T-helper 2 cell treated with Interferon-gamma antibody and Interleukin-4, amounts not matched to agents 5 μg/mL and 100 μg/mL, for 36 hours (primary cell): ENCODE results near the gene CYP11A1.

Experiments used
- DNase-seq: peaks from one replicate; pipeline ENCODE4 v3.0.0; 2021; ENCODE audit warnings: low spot score
- H3K27ac Mint-ChIP-seq: one replicate; pipeline ENCODE4 v1.8.0; 2021; ENCODE audit warnings: mild to moderate bottlenecking, mixed read lengths
- H3K27me3 Mint-ChIP-seq: one replicate; pipeline ENCODE4 v1.8.0; 2021; ENCODE audit warnings: low read depth, mixed read lengths
- H3K36me3 Mint-ChIP-seq: one replicate; pipeline ENCODE4 v1.8.0; 2021; ENCODE audit warnings: low read depth, mixed read lengths
- H3K4me1 Mint-ChIP-seq: one replicate; pipeline ENCODE4 v1.8.0; 2021; ENCODE audit warnings: low read depth, mixed read lengths
- H3K4me3 Mint-ChIP-seq: one replicate; pipeline ENCODE4 v1.8.0; 2022; ENCODE audit warnings: mild to moderate bottlenecking, moderate library complexity, mixed read lengths
- H3K9me3 Mint-ChIP-seq: one replicate; pipeline ENCODE4 v1.8.0; 2021; ENCODE audit warnings: mixed read lengths

The CYP11A1 gene

DNA sequence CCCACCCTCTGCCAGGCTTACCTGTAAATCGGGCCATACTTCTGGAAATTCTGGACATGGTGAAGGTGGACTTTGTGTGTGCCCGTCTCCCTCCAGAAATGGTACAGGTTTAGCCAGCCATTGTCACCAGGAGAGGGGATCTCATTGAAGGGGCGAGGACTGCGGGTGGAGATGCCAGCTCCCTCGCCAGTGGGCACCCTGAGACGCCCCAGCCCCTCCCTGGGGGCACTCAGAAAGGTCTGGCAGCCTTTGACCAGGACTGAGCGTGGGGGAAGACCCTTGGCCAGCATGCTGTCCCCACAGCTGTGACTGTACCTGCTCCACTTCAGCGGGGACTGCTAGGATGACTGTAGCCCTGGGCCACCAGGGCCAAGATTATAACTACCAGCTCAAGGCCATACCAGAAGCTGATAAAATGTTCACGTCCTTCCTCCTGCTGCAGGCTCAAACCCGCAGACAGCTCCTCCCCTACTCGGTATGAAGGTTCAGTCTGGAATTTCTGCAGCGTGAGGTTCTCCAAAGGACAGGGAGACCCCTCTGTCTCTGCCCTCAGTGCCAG lies at the start of gene CYP11A1:
Gene CYP11A1, minus strand, starts transcription at position 351 of the 559 bp plus-strand sequence. Its CDS starts 61 bp downstream, at position 290.
- no peak within 1 kb of the TSS for H3K27ac Mint-ChIP-seq
- no peak within 1 kb of the TSS for H3K4me3 Mint-ChIP-seq
- no peaks in the 10 kb centered on the region for H3K4me1 Mint-ChIP-seq
- H3K36me3 Mint-ChIP-seq, result no peaks in the 10 kb centered on the region
- peaks cover 64% of the 10 kb centered on the region for H3K27me3 Mint-ChIP-seq
- DNase-seq, result no peak
- no peaks in the 10 kb centered on the region for H3K9me3 Mint-ChIP-seq

- Mint-ChIP-seq H3K27ac (no peak overlapping the region), H3K36me3 (peaks cover 9% of the 10 kb centered on the region), H3K4me1 (peaks cover 25% of the 10 kb centered on the region), H3K27me3 (no peaks in the 10 kb centered on the region), H3K9me3 (no peaks in the 10 kb centered on the region), H3K4me3 (no peak overlapping the region)
- DNase-seq, result no peak
Measured at GRCh38 chr15:74417225-74417624, 49.8 kb upstream of the CYP11A1 start.

DNA sequence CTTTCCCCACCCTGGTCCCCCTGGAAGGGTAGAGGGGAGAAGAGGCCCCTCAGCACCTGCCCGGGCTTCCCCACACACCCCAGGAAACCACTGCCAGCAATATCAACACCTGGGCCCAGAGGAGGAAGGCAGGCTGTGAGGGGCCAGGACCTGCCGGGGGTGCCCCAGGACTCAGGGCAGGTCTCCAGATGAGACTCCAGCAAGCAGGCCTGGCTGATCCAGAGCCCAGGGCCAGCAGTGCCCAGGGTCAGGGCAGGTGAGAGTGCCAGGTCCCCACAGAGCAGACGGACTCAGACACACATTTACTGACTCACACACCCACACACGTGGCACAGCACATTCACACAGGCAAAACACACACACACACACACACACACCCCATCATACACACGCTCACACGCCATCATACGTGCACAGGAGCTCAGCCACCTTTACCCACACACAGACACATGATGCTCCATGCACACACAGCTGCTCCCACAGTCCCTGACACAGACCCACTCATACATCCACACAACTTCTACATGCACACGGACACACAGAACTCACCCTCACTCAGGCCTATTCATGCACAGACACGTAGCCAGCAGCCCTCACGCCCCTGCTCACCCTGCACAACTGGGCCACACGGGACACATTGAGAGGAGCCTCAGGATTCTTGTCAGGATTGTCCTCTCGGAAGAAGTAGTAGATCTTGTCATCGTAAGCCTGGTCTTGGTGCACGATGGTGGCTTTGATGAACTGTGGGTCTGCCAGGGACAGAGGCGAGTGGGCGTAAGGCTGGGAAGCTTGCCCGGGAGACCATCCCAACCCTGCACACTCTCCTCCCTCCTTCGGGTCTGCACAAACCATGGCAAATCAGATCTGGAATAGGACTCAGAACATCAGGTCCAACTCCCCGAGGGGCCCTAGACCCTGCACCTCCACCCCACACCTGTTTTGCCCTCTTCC lies 48.8 kb upstream of the CYP11A1 start:
- H3K9me3 Mint-ChIP-seq, result no peaks in the 10 kb centered on the region
- H3K36me3 Mint-ChIP-seq, result peaks cover 9% of the 10 kb centered on the region
- H3K4me3 Mint-ChIP-seq, result no peak overlapping the region
- peaks cover 25% of the 10 kb centered on the region for H3K4me1 Mint-ChIP-seq
- H3K27ac Mint-ChIP-seq, result peak overlapping the region; percentile 36
- H3K27me3 Mint-ChIP-seq, result no peaks in the 10 kb centered on the region
- DNase-seq, result no peak

DNA sequence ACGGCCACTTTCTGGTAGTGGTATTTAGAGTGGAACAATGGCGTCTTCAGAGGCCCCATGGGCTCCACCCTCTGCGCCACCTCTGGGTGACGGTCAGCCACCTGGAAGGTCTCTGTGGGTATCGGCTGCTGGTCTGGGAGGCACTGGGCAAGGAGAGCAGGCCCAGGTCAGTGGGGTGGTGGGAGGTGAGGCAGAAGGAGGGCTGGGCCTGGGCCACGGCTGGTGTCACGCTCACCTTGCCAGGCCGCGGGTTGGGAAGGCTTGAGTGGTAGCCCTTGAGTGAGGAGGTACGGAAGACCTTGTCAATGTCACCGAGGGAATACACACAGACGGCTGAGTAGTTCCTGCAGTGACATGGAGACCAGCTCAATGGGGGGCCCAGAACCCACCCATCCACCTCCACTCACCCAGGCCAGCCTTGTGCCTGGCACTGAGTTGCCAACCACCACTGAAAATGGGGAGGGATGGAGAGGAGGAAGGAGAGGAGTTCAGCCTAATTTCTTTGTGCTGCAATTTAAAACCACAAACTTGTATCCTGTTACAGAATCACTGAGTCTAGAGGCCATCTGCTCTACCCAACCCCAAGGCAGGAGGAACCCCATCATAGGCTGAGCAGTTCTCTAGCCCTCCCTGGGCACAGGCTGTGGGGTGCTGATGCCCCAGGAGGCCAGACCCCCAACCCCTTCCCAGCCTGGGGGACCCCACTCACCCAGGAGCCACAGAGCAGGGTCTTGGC lies 47.3 kb upstream of the CYP11A1 start:
- Mint-ChIP-seq H3K36me3 (peaks cover 11% of the 10 kb centered on the region), H3K4me3 (no peak overlapping the region), H3K9me3 (no peaks in the 10 kb centered on the region), H3K27ac (no peak overlapping the region), H3K27me3 (no peaks in the 10 kb centered on the region), H3K4me1 (peaks cover 16% of the 10 kb centered on the region)
- DNase-seq, result no peak

GRCh38 chr15:74414081-74414580 lies 46.7 kb upstream of the CYP11A1 start:
- peak overlapping the region; percentile 10 for H3K27ac Mint-ChIP-seq
- H3K4me1 Mint-ChIP-seq, result peaks cover 16% of the 10 kb centered on the region
- peaks cover 11% of the 10 kb centered on the region for H3K36me3 Mint-ChIP-seq
- no peaks in the 10 kb centered on the region for H3K9me3 Mint-ChIP-seq
- no peak for DNase-seq
- no peaks in the 10 kb centered on the region for H3K27me3 Mint-ChIP-seq
- no peak overlapping the region for H3K4me3 Mint-ChIP-seq

DNA sequence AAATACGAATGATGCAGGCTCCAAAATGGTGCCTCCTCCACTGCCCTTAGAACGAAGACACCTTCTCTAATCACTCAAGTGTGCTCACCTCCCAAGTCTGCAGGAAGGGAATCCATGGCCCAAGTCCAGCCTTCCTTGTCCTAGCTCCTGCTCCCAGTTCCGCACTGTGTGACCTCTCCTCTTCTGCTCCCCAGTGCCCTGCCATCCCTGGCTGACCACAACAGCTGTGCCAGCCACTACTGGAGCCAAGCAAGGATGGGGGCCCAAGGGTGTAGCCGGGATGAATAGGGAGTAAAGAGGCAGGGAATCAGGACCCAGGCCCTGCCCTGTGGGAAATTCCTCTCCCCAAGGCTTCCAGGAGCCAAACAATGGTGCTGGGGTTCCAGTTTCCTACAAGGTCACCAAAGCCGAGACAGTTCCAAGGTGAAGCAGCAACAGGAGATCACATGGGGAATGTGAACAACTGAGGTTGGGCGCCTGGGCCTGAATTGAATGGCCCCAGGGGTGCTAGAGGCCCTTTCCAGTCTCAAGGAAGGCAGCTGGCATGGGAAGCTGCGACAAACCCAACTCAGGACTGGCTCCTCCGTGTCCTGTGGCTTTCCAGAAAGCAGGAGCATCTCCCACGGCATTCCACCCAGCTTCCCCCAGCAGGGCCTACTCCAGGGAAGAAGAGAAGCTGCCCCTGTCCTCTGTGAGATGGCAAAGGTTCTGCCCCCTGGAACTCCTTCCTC lies 46.1 kb upstream of the CYP11A1 start:
- H3K27ac Mint-ChIP-seq, result peak overlapping the region; percentile 49
- peaks cover 11% of the 10 kb centered on the region for H3K36me3 Mint-ChIP-seq
- H3K9me3 Mint-ChIP-seq, result no peaks in the 10 kb centered on the region
- H3K4me1 Mint-ChIP-seq, result peaks cover 16% of the 10 kb centered on the region
- no peak for DNase-seq
- no peaks in the 10 kb centered on the region for H3K27me3 Mint-ChIP-seq
- no peak overlapping the region for H3K4me3 Mint-ChIP-seq

- peaks cover 16% of the 10 kb centered on the region for H3K4me1 Mint-ChIP-seq
- no peak overlapping the region for H3K4me3 Mint-ChIP-seq
- no peak for DNase-seq
- no peaks in the 10 kb centered on the region for H3K9me3 Mint-ChIP-seq
- H3K27ac Mint-ChIP-seq, result no peak overlapping the region
- no peaks in the 10 kb centered on the region for H3K27me3 Mint-ChIP-seq
- peaks cover 11% of the 10 kb centered on the region for H3K36me3 Mint-ChIP-seq
Measured at GRCh38 chr15:74412159-74412558, 44.7 kb upstream of the CYP11A1 start.

DNA sequence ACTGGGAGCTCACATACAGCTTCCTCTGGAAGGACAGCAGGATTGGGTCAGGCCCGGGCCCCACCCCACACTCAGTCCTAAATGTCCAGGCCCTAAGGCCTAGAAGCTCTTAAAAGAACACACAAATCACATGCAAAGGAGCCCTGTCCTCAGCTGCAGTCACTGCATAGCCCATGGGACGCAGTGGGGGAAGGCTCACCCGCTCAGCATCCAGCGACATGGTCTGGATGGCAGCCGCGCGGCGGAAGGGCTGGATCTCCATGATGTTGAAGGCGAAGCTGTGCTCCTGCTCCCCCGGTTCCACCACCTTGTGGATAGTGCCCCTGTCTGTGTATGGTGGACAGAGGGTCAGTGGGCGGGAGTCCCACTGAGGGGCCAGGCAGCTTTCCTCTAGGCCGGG lies 44.2 kb upstream of the CYP11A1 start:
- Mint-ChIP-seq H3K4me1 (peaks cover 16% of the 10 kb centered on the region), H3K9me3 (no peaks in the 10 kb centered on the region), H3K27ac (no peak overlapping the region), H3K27me3 (no peaks in the 10 kb centered on the region), H3K4me3 (no peak overlapping the region), H3K36me3 (peaks cover 11% of the 10 kb centered on the region)
- no peak for DNase-seq

- DNase-seq, result no peak
- Mint-ChIP-seq H3K4me1 (peaks cover 14% of the 10 kb centered on the region), H3K36me3 (peaks cover 9% of the 10 kb centered on the region), H3K9me3 (no peaks in the 10 kb centered on the region), H3K4me3 (no peak overlapping the region), H3K27ac (no peak overlapping the region), H3K27me3 (no peaks in the 10 kb centered on the region)
Measured at GRCh38 chr15:74410502-74410901, 43.1 kb upstream of the CYP11A1 start.

DNA sequence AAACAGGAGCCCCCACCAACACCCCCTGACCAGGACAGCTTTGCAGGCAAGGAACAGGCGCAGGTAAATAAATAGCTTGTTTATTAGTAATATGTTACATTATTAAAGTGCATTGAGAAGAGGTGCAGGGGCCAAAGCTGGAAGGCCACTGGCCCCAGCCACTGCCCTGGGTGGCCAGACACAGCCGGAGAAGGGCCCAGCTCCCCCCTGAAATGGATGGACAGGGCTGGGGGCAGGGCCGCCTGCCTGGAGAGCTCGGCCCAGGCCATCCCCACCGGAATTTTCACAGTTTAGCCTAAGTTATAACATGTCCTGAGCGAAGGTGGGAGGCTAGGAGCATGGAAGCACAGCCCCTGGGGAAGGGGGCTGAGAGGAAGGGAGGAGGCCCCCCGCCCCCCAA lies 41.8 kb upstream of the CYP11A1 start:
- Mint-ChIP-seq H3K27ac (no peak overlapping the region), H3K9me3 (no peaks in the 10 kb centered on the region), H3K27me3 (no peaks in the 10 kb centered on the region), H3K4me1 (peaks cover 4% of the 10 kb centered on the region), H3K4me3 (no peak overlapping the region), H3K36me3 (peaks cover 6% of the 10 kb centered on the region)
- DNase-seq, result no peak

GRCh38 chr15:74408815-74409214 lies 41.4 kb upstream of the CYP11A1 start:
- H3K27ac Mint-ChIP-seq, result peak overlapping the region; percentile 67
- H3K36me3 Mint-ChIP-seq, result peaks cover 3% of the 10 kb centered on the region
- no peaks in the 10 kb centered on the region for H3K9me3 Mint-ChIP-seq
- no peak overlapping the region for H3K4me3 Mint-ChIP-seq
- no peak for DNase-seq
- no peaks in the 10 kb centered on the region for H3K27me3 Mint-ChIP-seq
- H3K4me1 Mint-ChIP-seq, result peaks cover 6% of the 10 kb centered on the region

- no peak for DNase-seq
- Mint-ChIP-seq H3K27me3 (no peaks in the 10 kb centered on the region), H3K4me3 (no peak overlapping the region), H3K4me1 (peaks cover 9% of the 10 kb centered on the region), H3K9me3 (no peaks in the 10 kb centered on the region), H3K36me3 (peaks cover 3% of the 10 kb centered on the region), H3K27ac (peak overlapping the region; percentile 67)
Measured at GRCh38 chr15:74408385-74408784, 40.9 kb upstream of the CYP11A1 start.

DNA sequence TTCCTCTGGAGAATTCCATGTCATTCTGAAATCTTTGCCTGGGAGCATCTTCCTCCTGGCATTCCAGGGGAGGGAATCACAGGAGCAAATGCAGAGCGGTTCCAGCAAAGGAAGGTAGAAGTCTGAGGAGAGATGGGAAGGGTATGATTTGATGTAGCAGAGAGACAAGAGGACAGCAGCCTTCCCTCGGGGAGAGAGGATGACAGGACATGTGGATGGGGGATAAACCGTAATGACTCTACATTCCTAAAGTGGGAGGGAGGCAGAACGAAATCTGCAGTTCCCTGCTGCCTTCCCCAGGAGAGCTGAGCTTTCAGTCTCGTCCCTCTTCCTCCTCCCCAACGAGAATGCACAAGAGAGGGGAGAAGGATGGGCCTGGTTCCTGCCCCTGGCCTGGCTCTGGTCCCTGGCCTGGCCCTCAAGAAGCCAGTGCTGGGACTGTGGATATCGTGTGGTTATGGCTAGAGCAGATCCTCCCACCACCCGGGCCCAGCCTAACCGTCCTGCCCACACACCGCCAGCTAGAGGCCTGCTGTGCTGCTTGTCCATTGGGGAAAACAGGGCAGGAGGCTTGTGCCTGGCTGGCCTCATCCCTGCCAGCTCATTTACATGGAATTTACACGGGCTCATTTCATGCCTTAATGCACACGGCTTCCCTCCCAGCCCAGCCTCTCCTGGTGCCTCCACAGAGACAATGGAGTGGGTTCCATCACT lies 39.7 kb upstream of the CYP11A1 start:
- no peaks in the 10 kb centered on the region for H3K27me3 Mint-ChIP-seq
- no peaks in the 10 kb centered on the region for H3K9me3 Mint-ChIP-seq
- H3K4me3 Mint-ChIP-seq, result no peak overlapping the region
- H3K4me1 Mint-ChIP-seq, result peaks cover 21% of the 10 kb centered on the region
- peaks cover 3% of the 10 kb centered on the region for H3K36me3 Mint-ChIP-seq
- no peak overlapping the region for H3K27ac Mint-ChIP-seq
- DNase-seq, result no peak
